Keratinocyte (primary cell): ENCODE data around the gene FRAS1. TPM values are rescaled to one million over a fixed set of nuclear protein-coding genes. Genes with fewer than 3 reads are reported as not detected.

Experiments used
- DNase-seq: peaks from one replicate; pipeline ENCODE4 v3.0.0-alpha.2; 2011; ENCODE audit warnings: low read depth, missing footprints, low spot score
- FAIRE-seq: peaks from 2 replicates; lab custom pipeline; 2011; peaks lifted over from hg19 to GRCh38; lab: Jason Lieb, UNC
- H2AFZ ChIP-seq: 2 replicates; pipeline ENCODE4 v1.6.0; 2012; ENCODE audit warnings: low read length, control low read depth, inconsistent platforms; ENCODE audit not compliant: control insufficient read depth
- H3K27ac ChIP-seq: 2 replicates; pipeline ENCODE4 v1.5.1; 2011; ENCODE audit warnings: low read length; ENCODE audit not compliant: control insufficient read depth, insufficient read depth
- H3K27me3 ChIP-seq: 3 replicates; pipeline ENCODE4 v1.6.0; 2011; ENCODE audit warnings: low read length; ENCODE audit not compliant: control insufficient read depth, insufficient read depth; ENCODE audit errors: extremely low read depth
- H3K36me3 ChIP-seq, 2 experiments: 2 replicates in 1 of 2; 3 replicates in 1 of 2; pipeline ENCODE4 v1.5.1; 2011; ENCODE audit warnings: low read length in 2 of 2, mild to moderate bottlenecking in 1 of 2; ENCODE audit not compliant: control insufficient read depth in 2 of 2, insufficient read depth in 2 of 2; ENCODE audit errors: extremely low read depth in 1 of 2
- H3K4me1 ChIP-seq: 3 replicates; pipeline ENCODE4 v1.5.1; 2011; ENCODE audit warnings: low read length; ENCODE audit not compliant: control insufficient read depth, insufficient read depth; ENCODE audit errors: extremely low read depth
- H3K4me2 ChIP-seq: 3 replicates; pipeline ENCODE4 v1.6.0; 2011; ENCODE audit warnings: low read depth, low read length; ENCODE audit not compliant: control insufficient read depth, insufficient read depth; ENCODE audit errors: extremely low read depth
- H3K4me3 ChIP-seq, 3 experiments: fragments of 200-600 bp in 1 of 3; sonication (generic) in 1 of 3; 2 replicates in 2 of 3; 3 replicates in 1 of 3; pipeline ENCODE4 v1.5.1; 2011 to 2016; ENCODE audit warnings: low read length in 3 of 3, mild to moderate bottlenecking in 3 of 3, control low read depth in 2 of 3, inconsistent platforms in 1 of 3, low read depth in 1 of 3, mixed read lengths in 1 of 3, mixed run types in 1 of 3, moderate library complexity in 1 of 3; ENCODE audit not compliant: control insufficient read depth in 2 of 3, insufficient read depth in 2 of 3; ENCODE audit errors: extremely low read depth in 1 of 3
- H3K79me2 ChIP-seq: 2 replicates; pipeline ENCODE4 v1.6.0; 2012; ENCODE audit warnings: low read length; ENCODE audit not compliant: control insufficient read depth, insufficient read depth
- H3K9ac ChIP-seq: 3 replicates; pipeline ENCODE4 v1.6.0; 2011; ENCODE audit warnings: low read length; ENCODE audit not compliant: control insufficient read depth, insufficient read depth; ENCODE audit errors: extremely low read depth
- H3K9me1 ChIP-seq: 3 replicates; pipeline ENCODE4 v1.6.0; 2011; ENCODE audit warnings: low read length; ENCODE audit not compliant: control insufficient read depth, insufficient read depth; ENCODE audit errors: extremely low read depth
- H3K9me3 ChIP-seq: 2 replicates; pipeline ENCODE4 v1.5.1; 2012; ENCODE audit warnings: low read depth, low read length; ENCODE audit not compliant: control insufficient read depth
- H4K20me1 ChIP-seq: 3 replicates; pipeline ENCODE4 v1.6.0; 2011; ENCODE audit warnings: low read length; ENCODE audit not compliant: control insufficient read depth, insufficient read depth; ENCODE audit errors: extremely low read depth
- CTCF ChIP-seq, 3 experiments: IDR thresholded peaks in 1 of 3; conservative IDR thresholded peaks in 1 of 3; optimal IDR thresholded peaks in 1 of 3; 2 replicates in 2 of 3; 3 replicates in 1 of 3; pipeline versions ENCODE3 to v1.5.1; 2011; ENCODE audit warnings: low read length in 3 of 3, mild to moderate bottlenecking in 3 of 3, moderate library complexity in 2 of 3, control low read depth in 1 of 3, inconsistent platforms in 1 of 3; ENCODE audit not compliant: insufficient read depth in 2 of 3; ENCODE audit errors: extremely low read depth in 1 of 3
- EZH2 ChIP-seq: IDR thresholded peaks from one replicate; pipeline ENCODE4 v1.6.1; 2012; ENCODE audit warnings: inconsistent platforms, mild to moderate bottlenecking, low read length, moderate library complexity
- dilution Hi-C: fragments of 300-500 bp; cut with MboI; formaldehyde crosslinking; loops from one replicate; pipeline ENCODE4 v1.7.0; 2020; ENCODE audit warnings: low sequenced_read_pairs; ENCODE audit not compliant: extremely low pct_ligation_motif_present
- polyA plus RNA-seq, 5 experiments: library from polyadenylated mRNA; depleted of rRNA in 3 of 5; stranded (reverse) in 3 of 5; stranded (forward) in 1 of 5; unstranded in 1 of 5; fragments of >200 nt; gene quantifications; 1 replicate in 1 of 5; 2 replicates in 3 of 5; 3 replicates in 1 of 5; pipeline versions ENCODE4 v1.2.1 to v1.2.3, GENCODE V29; 2011 to 2012; ENCODE audit warnings: missing spikeins in 2 of 5, low read depth in 1 of 5, low replicate concordance in 1 of 5

The FRAS1 gene
- polyA plus RNA-seq, 1 donor (not counting 4 experiments of a cell fraction or from before 2014, with no cell fraction given) = 3.5 TPM

- dilution Hi-C loops = no loop called here
- no peaks in the 10 kb centered on the region for H3K27me3 ChIP-seq
- no peaks in the 10 kb centered on the region for H3K9me3 ChIP-seq
- H3K4me3 ChIP-seq = no peak overlapping the region
- H3K27ac ChIP-seq = no peak overlapping the region
- DNase-seq = no peak
- H3K36me3 ChIP-seq = no peaks in the 10 kb centered on the region
- H3K9ac ChIP-seq = no peak overlapping the region
- H3K4me1 ChIP-seq = peaks cover 3% of the 10 kb centered on the region
- H3K9me1 ChIP-seq = no peaks in the 10 kb centered on the region
- no peak overlapping the region for H2AFZ ChIP-seq
- no peak for TF ChIP-seq CTCF (optimal IDR thresholded peaks at IDR 0.05 in 1 of 3, IDR thresholded peaks at IDR 0.05 in 1 of 3, conservative IDR thresholded peaks at IDR 0.05 in 1 of 3; ENCODE audit: extremely low read depth in 1 of 3, insufficient read depth in 2 of 3, low read length in 3 of 3)
- TF ChIP-seq EZH2 = no peak
- H3K4me2 ChIP-seq = no peak overlapping the region
- H4K20me1 ChIP-seq = no peaks in the 10 kb centered on the region
- H3K79me2 ChIP-seq = no peaks in the 10 kb centered on the region
- FAIRE-seq = no peak
These were observed 129.7 kb downstream of the FRAS1 start for GRCh38 chr4:78186597-78187543.

GRCh38 chr4:78190068-78190467 is 132.9 kb downstream of the FRAS1 start:
- no peak overlapping the region for H2AFZ ChIP-seq
- peaks cover 3% of the 10 kb centered on the region for H3K4me1 ChIP-seq
- H3K9me1 ChIP-seq = no peaks in the 10 kb centered on the region
- DNase-seq = no peak
- FAIRE-seq = no peak
- dilution Hi-C loops = no loop called here
- H3K4me2 ChIP-seq = no peak overlapping the region
- no peaks in the 10 kb centered on the region for H3K36me3 ChIP-seq
- H3K9me3 ChIP-seq = no peaks in the 10 kb centered on the region
- H4K20me1 ChIP-seq = no peaks in the 10 kb centered on the region
- H3K79me2 ChIP-seq = no peaks in the 10 kb centered on the region
- no peaks in the 10 kb centered on the region for H3K27me3 ChIP-seq
- H3K4me3 ChIP-seq = no peak overlapping the region
- H3K9ac ChIP-seq = no peak overlapping the region
- TF ChIP-seq EZH2 (no peak), CTCF (optimal IDR thresholded peaks at IDR 0.05 in 1 of 3, IDR thresholded peaks at IDR 0.05 in 1 of 3, conservative IDR thresholded peaks at IDR 0.05 in 1 of 3; ENCODE audit: extremely low read depth in 1 of 3, insufficient read depth in 2 of 3, low read length in 3 of 3) (no peak)
- H3K27ac ChIP-seq = no peak overlapping the region
